OCI-LY1 (cell line): ENCODE measurements around the gene LRRC4.

Source experiments
- CTCF ChIP-seq: fragments of 200-600 bp; sonication (generic), shearing (Covaris generic); IDR thresholded peaks from 2 replicates; pipeline ENCODE4 v1.5.1; 2017; ENCODE audit warnings: mild to moderate bottlenecking, antibody characterized with exemption, low read length, moderate library complexity, mixed read lengths
- EZH2 ChIP-seq: fragments of 200-600 bp; sonication (generic), shearing (Covaris generic); IDR thresholded peaks from 2 replicates; pipeline ENCODE4 v1.8.0; 2017; ENCODE audit warnings: borderline replicate concordance, mixed run types, mild to moderate bottlenecking, antibody characterized with exemption, low read length, moderate library complexity, mixed read lengths

GRCh38 chr7:128034825-128035224, 3.6 kb upstream of the LRRC4 start:
- no peak for TF ChIP-seq CTCF
- TF ChIP-seq EZH2, result no peak
